GM21717 (cell line): ENCODE results near the gene MAGEA2.
"Not testable (repeated sequence)": the region's sequence is repeated elsewhere in the genome, so short reads cannot be mapped to it uniquely, and the experiment has no call there.

Source experiments
- ATAC-seq: cut with Tn5 transposase; IDR thresholded peaks from one replicate; pipeline ENCODE4 v1.9.1; 2021; ENCODE audit warnings: mild to moderate bottlenecking, moderate library complexity; ENCODE audit not compliant: unreplicated experiment

MAGEA2 gene

GRCh38 chrX:152709173-152709572 lies 44.5 kb downstream of the MAGEA2 start, which contains the start of gene CSAG2:
CSAG2 (minus strand) TSS chrX:152709273; CDS start chrX:152709112, 161 bp downstream.
- not testable (repeated sequence) for ATAC-seq

GRCh38 chrX:152706500-152706899 lies 47.1 kb downstream of the MAGEA2 start:
- not testable (repeated sequence) for ATAC-seq

- ATAC-seq, result not testable (repeated sequence)
These were observed 53.3 kb downstream of the MAGEA2 start for GRCh38 chrX:152700390-152700789.
